ENCODE measurements around the gene EPAS1. TPM values are rescaled to one million over a fixed set of nuclear protein-coding genes. Genes with fewer than 3 reads are reported as not detected.

The EPAS1 gene
- total RNA-seq, 1 donor, result 45.6 TPM

DNA sequence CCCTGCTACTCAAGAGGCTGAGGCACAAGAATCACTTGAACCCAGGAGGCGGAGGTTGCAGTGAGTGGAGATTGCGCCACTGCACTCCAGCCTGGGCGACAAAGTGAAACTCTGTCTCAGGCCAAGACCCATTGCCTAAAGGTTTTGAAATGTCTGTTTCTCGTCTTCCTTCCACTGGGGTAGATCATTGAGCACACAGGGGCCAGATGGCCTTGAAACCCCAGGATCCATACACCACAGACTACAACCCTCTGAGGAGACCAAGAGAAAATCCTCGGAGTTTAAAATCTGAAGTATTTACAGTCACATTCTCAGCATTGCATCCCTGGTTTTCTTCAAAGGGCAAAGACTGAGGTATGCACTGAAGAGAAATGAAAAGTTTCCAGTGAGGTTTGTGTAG lies 7.1 kb upstream of the EPAS1 start:
- TF ChIP-seq, protein P1, sequence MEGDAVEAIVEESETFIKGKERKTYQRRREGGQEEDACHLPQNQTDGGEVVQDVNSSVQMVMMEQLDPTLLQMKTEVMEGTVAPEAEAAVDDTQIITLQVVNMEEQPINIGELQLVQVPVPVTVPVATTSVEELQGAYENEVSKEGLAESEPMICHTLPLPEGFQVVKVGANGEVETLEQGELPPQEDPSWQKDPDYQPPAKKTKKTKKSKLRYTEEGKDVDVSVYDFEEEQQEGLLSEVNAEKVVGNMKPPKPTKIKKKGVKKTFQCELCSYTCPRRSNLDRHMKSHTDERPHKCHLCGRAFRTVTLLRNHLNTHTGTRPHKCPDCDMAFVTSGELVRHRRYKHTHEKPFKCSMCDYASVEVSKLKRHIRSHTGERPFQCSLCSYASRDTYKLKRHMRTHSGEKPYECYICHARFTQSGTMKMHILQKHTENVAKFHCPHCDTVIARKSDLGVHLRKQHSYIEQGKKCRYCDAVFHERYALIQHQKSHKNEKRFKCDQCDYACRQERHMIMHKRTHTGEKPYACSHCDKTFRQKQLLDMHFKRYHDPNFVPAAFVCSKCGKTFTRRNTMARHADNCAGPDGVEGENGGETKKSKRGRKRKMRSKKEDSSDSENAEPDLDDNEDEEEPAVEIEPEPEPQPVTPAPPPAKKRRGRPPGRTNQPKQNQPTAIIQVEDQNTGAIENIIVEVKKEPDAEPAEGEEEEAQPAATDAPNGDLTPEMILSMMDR (IDR thresholded peaks at IDR 0.05; ENCODE audit: insufficient read depth, low read length), result no peak
- DNase-seq (ENCODE audit: low read depth), result no peak
- H3K4me3 ChIP-seq (ENCODE audit: low read depth, low read length), result no peak overlapping the region

DNA sequence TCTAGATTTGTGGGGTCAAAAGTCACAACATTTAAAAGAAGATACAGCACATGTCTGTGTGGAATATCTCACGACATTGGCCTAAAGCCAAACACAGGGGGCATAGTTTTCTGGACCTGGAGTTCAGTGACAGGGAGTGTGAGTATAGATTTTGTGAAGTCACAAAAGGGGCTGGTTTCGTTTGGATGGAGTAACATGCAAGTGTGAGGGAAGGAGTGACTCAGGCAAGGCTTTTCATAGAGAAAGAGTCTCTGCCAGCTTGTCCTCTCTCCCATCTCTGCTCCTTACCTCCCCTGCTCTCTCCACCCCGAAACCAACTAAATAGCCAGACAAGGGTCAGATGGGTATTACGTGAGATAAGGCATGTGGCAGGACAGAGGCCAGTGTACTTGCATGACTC lies 3.7 kb upstream of the EPAS1 start:
- H3K4me3 ChIP-seq (ENCODE audit: low read depth, low read length), result no peak overlapping the region
- TF ChIP-seq, protein P1 (IDR thresholded peaks at IDR 0.05; ENCODE audit: insufficient read depth, low read length), result no peak
- DNase-seq (ENCODE audit: low read depth), result no peak

DNA sequence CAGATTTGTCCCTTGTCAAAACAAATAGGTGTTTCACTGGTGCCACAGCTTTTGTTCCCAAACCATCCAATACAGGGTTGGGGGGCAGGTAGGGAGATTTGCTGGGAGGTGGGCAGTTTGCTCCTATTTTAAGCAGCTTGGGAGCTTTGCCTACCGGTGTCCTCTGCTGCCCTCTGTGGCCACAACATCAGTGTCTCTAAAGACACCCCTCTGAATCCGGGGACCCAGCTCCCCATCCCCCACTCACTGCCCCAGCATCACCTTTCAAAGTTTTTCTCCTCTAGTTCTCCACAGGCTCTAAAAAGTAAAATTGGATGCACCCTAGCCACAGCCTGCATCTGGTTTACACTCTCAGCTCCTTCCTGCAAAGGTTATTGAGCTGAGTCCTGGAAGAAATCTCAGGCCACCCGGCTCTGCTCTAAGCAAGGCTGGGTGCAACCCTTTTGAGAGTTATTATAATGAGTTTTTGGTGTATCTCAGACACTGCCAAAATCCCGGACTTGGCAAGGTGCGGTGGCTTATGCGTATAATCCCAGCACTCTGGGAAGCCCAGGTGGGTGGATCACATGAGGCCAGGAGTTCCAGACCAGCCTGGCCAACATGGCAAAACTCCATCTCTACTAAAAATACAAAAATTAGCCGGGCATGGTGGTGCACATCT lies 2.9 kb upstream of the EPAS1 start:
- no peak for DNase-seq (ENCODE audit: low read depth)
- TF ChIP-seq, protein P1 (IDR thresholded peaks at IDR 0.05; ENCODE audit: insufficient read depth, low read length), result peak; percentile 27
- H3K4me3 ChIP-seq (ENCODE audit: low read depth, low read length), result no peak overlapping the region

DNA sequence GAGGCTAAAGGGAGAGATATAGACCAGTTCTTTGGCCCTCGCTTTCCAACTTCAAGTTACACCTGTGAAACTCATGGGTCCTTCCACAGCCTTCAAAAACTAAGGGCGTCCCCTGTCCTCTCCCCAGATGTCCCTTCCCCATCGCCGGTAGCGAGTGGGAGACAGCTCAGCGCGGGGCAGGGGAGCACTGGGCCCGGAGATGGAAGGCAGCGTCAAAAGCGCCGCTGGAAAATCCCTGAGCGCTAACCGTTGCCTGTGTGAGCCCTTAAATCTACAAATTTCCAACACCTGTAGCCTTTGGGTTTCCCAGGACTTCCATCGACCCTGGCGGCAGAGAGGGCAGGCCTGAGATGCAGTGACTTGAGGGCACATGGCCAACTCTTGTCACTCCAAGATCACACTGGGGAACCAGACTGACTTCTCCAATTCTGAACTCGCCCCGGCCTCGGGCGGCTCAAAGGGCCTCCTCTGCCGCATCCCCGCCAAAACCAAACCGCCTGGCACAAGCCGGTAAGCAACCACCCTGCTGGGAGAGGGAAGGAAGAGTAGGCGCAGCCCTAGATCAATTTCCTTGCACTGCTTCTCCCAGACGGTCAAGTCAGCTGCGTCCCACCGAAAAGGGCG lies 879 bp upstream of the EPAS1 start:
- no peak for DNase-seq (ENCODE audit: low read depth)
- TF ChIP-seq, protein P1 (IDR thresholded peaks at IDR 0.05; ENCODE audit: insufficient read depth, low read length), result no peak
- H3K4me3 ChIP-seq (ENCODE audit: low read depth, low read length), result peak overlapping the region; percentile 69

DNA sequence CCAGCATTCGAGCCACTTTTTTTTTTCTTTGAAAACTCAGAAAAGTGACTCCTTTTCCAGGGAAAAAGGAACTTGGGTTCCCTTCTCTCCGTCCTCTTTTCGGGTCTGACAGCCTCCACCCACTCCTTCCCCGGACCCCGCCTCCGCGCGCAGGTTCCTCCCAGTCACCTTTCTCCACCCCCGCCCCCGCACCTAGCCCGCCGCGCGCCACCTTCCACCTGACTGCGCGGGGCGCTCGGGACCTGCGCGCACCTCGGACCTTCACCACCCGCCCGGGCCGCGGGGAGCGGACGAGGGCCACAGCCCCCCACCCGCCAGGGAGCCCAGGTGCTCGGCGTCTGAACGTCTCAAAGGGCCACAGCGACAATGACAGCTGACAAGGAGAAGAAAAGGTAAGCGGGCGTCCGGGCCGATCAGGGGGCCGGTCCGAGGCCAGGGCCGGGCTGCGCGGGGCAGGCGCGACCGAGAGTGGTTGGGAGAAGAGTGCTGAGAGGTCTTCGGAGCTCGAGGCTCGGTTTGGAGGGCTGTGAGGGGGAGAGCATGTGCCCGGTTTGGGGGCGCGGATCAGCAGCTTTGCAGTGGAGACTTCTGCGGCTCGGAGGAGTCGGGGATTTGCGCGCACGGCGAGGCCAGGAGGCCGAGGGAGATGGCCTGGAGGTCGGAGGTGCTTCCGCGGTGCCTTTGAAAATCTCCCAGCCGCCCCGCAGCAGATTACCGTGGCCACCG lies 502 bp downstream of the EPAS1 start:
- DNase-seq (ENCODE audit: low read depth), result no peak
- H3K4me3 ChIP-seq (ENCODE audit: low read depth, low read length), result peak overlapping the region; percentile 92
- TF ChIP-seq, protein P1 (IDR thresholded peaks at IDR 0.05; ENCODE audit: insufficient read depth, low read length), result no peak

DNA sequence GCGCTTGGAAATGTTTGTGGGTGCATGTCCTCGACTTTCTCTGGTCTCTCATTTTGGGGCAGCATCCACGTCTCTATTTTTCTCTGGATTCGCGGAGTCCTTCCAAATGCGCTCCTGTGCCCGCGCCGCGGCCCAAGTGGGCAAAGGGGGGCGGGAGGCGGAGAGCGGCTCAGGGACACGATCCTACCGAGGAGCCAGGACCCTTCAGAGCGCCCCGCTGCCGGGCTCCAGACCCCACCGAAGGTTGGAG lies 990 bp downstream of the EPAS1 start:
- no peak for DNase-seq (ENCODE audit: low read depth)
- TF ChIP-seq, protein P1 (IDR thresholded peaks at IDR 0.05; ENCODE audit: insufficient read depth, low read length), result no peak
- peak overlapping the region; percentile 92 for H3K4me3 ChIP-seq (ENCODE audit: low read depth, low read length)

Data from fibroblast of the aortic adventitia (primary cell).